Measurements from ENCODE around the gene DLG1. TPM values are rescaled to one million over a fixed set of nuclear protein-coding genes. Genes with fewer than 3 reads are reported as not detected.

The DLG1 gene
- total and polyA plus RNA-seq, 2 donors (not counting 1 experiment from before 2014, with no cell fraction given), result 47.7 to 53.0 TPM

- TF ChIP-seq CTCF (conservative IDR thresholded peaks at IDR 0.05 in 1 of 2, IDR thresholded peaks at IDR 0.05 in 1 of 2; ENCODE audit: low read depth in 1 of 2, low read length in 2 of 2) (no peak), EZH2 (IDR thresholded peaks at IDR 0.05; ENCODE audit: low read length, missing control alignments) (no peak)
- H3K27me3 ChIP-seq (ENCODE audit: control insufficient read depth, insufficient read depth, low read length), result no peaks in the 10 kb centered on the region
Measured at GRCh38 chr3:197080344-197080743, 218.1 kb downstream of the DLG1 start.

GRCh38 chr3:197076415-197076814, 222.0 kb downstream of the DLG1 start:
- no peak overlapping the region for H2AFZ ChIP-seq (ENCODE audit: low read length)
- H3K9me3 ChIP-seq (ENCODE audit: control insufficient read depth, insufficient read depth, low read depth, low read length), result no peaks in the 10 kb centered on the region
- H3K27me3 ChIP-seq (ENCODE audit: control insufficient read depth, insufficient read depth, low read length), result no peaks in the 10 kb centered on the region
- H3K79me2 ChIP-seq (ENCODE audit: control insufficient read depth, insufficient read depth, low read length), result no peaks in the 10 kb centered on the region
- H3K36me3 ChIP-seq (ENCODE audit: control insufficient read depth, insufficient read depth, low read length), result no peaks in the 10 kb centered on the region
- no peaks in the 10 kb centered on the region for H4K20me1 ChIP-seq (ENCODE audit: control insufficient read depth, extremely low read depth, insufficient read depth, low read length)
- no peak overlapping the region for H3K9ac ChIP-seq (ENCODE audit: insufficient read depth, low read length)
- H3K27ac ChIP-seq (ENCODE audit: insufficient read depth, low read length), result no peak overlapping the region
- no peak for DNase-seq (ENCODE audit: low read depth in 2 of 2)
- no peaks in the 10 kb centered on the region for H3K4me1 ChIP-seq (ENCODE audit: control insufficient read depth, extremely low read depth, insufficient read depth, low read length)
- no peak overlapping the region for H3K4me2 ChIP-seq (ENCODE audit: extremely low read depth, insufficient read depth, low read length)
- TF ChIP-seq EZH2 (IDR thresholded peaks at IDR 0.05; ENCODE audit: low read length, missing control alignments), result no peak
- TF ChIP-seq CTCF (conservative IDR thresholded peaks at IDR 0.05 in 1 of 2, IDR thresholded peaks at IDR 0.05 in 1 of 2; ENCODE audit: low read depth in 1 of 2, low read length in 2 of 2), result no peak
- no peak overlapping the region for H3K4me3 ChIP-seq (replicated peaks in 1 of 4; ENCODE audit: control extremely low read depth in 1 of 4, insufficient read depth in 1 of 4, low read depth in 3 of 4, low read length in 4 of 4)

More at GRCh38 chr3:197080344-197080743, 218.1 kb downstream of the DLG1 start:
- Histone ChIP-seq H3K79me2 (ENCODE audit: control insufficient read depth, insufficient read depth, low read length) (no peaks in the 10 kb centered on the region), H3K4me3 (replicated peaks in 1 of 4; ENCODE audit: control extremely low read depth in 1 of 4, insufficient read depth in 1 of 4, low read depth in 3 of 4, low read length in 4 of 4) (no peak overlapping the region), H4K20me1 (ENCODE audit: control insufficient read depth, extremely low read depth, insufficient read depth, low read length) (no peaks in the 10 kb centered on the region), H3K9me3 (ENCODE audit: control insufficient read depth, insufficient read depth, low read depth, low read length) (no peaks in the 10 kb centered on the region), H3K4me1 (ENCODE audit: control insufficient read depth, extremely low read depth, insufficient read depth, low read length) (no peaks in the 10 kb centered on the region), H2AFZ (ENCODE audit: low read length) (no peak overlapping the region), H3K9ac (ENCODE audit: insufficient read depth, low read length) (no peak overlapping the region), H3K36me3 (ENCODE audit: control insufficient read depth, insufficient read depth, low read length) (no peaks in the 10 kb centered on the region), H3K4me2 (ENCODE audit: extremely low read depth, insufficient read depth, low read length) (no peak overlapping the region), H3K27ac (ENCODE audit: insufficient read depth, low read length) (no peak overlapping the region)
- no peak for DNase-seq (ENCODE audit: low read depth in 2 of 2)

GRCh38 chr3:197068077-197068476, 230.3 kb downstream of the DLG1 start:
- TF ChIP-seq CTCF (conservative IDR thresholded peaks at IDR 0.05 in 1 of 2, IDR thresholded peaks at IDR 0.05 in 1 of 2; ENCODE audit: low read depth in 1 of 2, low read length in 2 of 2) (no peak), EZH2 (IDR thresholded peaks at IDR 0.05; ENCODE audit: low read length, missing control alignments) (no peak)
- H3K36me3 ChIP-seq (ENCODE audit: control insufficient read depth, insufficient read depth, low read length), result no peaks in the 10 kb centered on the region
- no peaks in the 10 kb centered on the region for H3K79me2 ChIP-seq (ENCODE audit: control insufficient read depth, insufficient read depth, low read length)
- no peak overlapping the region for H3K9ac ChIP-seq (ENCODE audit: insufficient read depth, low read length)
- H3K4me3 ChIP-seq (replicated peaks in 1 of 4; ENCODE audit: control extremely low read depth in 1 of 4, insufficient read depth in 1 of 4, low read depth in 3 of 4, low read length in 4 of 4), result no peak overlapping the region
- no peak for DNase-seq (ENCODE audit: low read depth in 2 of 2)
- no peaks in the 10 kb centered on the region for H4K20me1 ChIP-seq (ENCODE audit: control insufficient read depth, extremely low read depth, insufficient read depth, low read length)
- H3K4me1 ChIP-seq (ENCODE audit: control insufficient read depth, extremely low read depth, insufficient read depth, low read length), result no peaks in the 10 kb centered on the region
- no peak overlapping the region for H3K4me2 ChIP-seq (ENCODE audit: extremely low read depth, insufficient read depth, low read length)
- H3K27me3 ChIP-seq (ENCODE audit: control insufficient read depth, insufficient read depth, low read length), result no peaks in the 10 kb centered on the region
- H2AFZ ChIP-seq (ENCODE audit: low read length), result no peak overlapping the region
- no peak overlapping the region for H3K27ac ChIP-seq (ENCODE audit: insufficient read depth, low read length)
- H3K9me3 ChIP-seq (ENCODE audit: control insufficient read depth, insufficient read depth, low read depth, low read length), result no peaks in the 10 kb centered on the region

Measured in fibroblast of lung (primary cell).